Myocyte (in vitro differentiated cells): ENCODE results near the gene SCYGR1. TPM values are rescaled to one million over a fixed set of nuclear protein-coding genes. Genes with fewer than 3 reads are reported as not detected.
"Not testable (repeated sequence)": the region's sequence is repeated elsewhere in the genome, so short reads cannot be mapped to it uniquely, and the experiment has no call there.

Experiments used
- DNase-seq: peaks from one replicate; pipeline ENCODE4 v3.0.0-alpha.2; 2012; ENCODE audit warnings: low read depth
- total RNA-seq: library from RNA; depleted of rRNA; stranded (reverse); fragments of >200 nt; gene quantifications from 2 replicates; pipeline ENCODE4 v1.2.3, GENCODE V29; 2014

The SCYGR1 gene
- total RNA-seq, 1 donor from 2014 or later, result not detected

DNA sequence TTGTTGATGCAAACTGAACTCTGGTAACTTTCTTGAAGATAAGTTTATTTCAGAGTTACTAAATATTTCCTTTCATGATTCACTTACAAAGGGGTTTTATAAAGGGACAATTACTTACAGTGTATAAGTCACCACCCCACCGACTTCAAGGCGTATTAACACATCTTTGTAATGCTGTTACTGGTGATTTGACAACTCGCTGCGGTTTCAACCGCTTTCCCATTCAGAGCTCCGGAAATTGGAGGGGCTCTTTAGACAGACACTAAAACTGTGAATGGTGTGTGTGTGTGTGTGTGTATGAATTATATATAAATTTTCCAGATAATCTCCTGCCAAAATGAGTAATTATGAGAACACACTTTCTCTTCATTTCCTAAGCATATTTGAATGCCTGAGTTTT, 13.6 kb downstream of the SCYGR1 start:
- DNase-seq, result no peak

DNA sequence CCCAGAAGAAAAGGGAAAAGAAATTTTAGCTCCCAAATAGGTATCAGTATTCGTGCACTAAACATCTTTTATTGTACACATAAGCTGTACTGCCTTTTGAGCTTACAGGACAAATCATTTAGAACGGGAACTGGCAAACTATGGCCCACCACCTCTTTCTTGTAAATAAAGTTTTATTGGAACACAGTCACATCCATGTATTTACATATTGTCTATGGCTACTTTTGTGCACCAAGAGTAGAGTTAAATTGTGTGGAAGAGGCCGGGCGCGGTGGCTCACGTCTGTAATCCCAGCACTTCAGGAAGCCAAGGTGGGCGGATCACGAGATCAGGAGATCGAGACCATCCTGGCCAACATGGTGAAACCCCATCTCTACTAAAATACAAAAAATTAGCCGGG, 14.4 kb downstream of the SCYGR1 start:
- no peak for DNase-seq

DNA sequence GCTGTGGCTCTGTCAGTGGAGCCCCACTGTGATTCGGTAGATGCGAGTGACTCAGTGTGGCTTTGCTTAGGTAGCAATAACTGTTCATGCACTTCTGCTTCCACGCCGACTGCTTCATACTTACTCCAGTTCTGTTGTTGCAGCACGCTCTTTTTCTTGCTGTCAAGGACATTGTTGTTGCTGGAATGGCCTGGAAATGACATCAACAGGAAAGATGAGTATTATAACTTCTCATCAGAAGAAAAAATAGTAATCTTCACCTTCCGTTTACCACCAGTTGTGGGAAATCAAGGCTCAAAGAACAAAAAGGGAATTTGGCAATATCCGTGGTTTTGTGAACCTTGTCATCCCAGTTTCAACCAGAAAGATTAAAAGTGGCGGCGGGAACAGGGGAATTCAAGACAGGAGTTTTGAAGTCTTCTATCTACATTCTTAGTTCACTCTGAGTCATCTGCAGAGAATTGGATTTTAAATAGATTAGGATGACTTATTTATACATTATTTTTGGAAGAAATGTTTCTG, 16.9 kb downstream of the SCYGR1 start:
- DNase-seq, result no peak

DNA sequence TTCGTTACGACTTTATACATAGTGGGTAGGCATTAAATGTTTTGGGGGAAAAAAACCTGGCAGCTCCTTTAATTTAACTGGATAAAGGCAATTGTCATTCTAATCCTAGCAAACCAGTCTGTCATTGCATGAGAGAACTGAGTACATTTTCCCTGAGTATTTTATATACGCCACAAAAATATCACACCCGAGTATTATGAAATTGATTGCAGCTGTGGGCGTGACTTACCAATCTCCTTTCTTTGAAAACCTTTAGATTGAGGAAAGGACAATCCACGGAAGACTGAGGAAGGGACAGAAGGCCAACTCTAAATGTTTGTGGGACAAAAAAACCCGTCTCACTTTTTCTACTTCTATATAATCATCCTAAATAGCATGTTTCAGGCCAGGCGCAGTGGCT, 17.7 kb downstream of the SCYGR1 start:
- no peak for DNase-seq

DNA sequence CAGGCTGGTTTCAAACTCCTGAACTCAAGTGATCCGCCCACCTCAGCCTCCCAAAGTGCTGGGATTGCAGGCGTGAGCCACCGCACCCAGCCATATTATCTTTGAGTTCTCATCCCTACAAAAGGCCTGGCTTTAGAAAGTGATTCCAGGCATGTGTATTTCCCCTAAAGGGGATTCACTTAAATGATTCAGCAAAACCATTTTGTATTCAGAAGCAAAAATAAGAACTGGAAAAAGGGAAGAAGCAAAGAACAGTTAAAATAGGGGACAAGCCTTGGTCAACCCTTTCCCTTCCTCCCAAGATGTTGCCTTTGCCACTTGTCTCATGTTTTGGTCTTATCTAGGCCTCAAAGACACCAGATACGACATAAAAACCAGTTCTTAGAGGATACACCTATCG, 19.2 kb downstream of the SCYGR1 start:
- DNase-seq, result no peak

DNA sequence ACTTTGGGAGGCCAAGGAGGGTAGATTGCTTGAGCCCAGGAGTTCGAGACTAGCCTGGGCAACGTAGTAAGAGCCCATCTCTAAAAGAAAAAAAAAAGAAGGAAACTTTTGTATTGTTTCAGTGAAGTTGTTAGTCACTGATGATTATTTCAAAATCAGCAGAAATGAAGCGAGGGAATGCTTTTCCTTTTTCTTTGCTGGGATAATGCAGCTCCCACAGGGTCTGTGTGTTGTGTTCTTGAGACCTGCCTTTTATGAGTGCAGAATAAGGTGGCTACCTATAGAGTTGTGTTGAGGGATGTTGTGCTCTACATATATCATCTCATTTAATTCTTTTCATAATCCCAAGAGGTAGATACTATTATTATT, 20.3 kb downstream of the SCYGR1 start:
- no peak for DNase-seq

DNA sequence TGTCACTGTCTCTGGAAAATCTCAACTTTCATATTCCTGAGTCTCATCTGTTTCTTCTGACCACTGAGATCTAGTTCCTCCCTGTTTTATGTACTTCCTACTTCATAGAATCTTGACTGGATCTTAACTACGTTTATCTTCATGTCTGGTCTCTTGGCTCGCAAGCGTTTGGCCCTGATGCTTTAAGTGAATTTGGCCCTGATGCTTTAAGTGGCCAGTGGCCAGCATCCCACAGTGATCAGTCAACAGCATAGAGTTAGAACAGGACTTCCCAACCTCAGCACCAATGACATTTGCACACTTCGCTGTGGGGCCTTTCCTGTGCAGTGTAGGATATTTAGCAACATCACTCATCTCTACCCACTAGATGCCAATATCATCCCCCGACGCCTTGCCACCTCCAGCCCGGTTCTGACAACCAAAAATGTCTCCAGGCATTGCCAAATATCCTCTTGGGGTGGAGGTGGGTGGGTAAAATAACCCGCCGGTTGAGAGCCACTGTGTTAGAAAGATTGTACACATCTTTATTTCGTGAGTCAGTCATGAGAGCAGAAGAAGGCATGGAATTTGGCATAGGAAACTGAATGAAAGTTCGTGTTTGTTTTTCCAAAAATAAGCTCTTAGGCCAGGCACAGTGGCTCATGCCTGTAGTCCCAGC, 20.9 kb downstream of the SCYGR1 start:
- DNase-seq, result peak; percentile 21

DNA sequence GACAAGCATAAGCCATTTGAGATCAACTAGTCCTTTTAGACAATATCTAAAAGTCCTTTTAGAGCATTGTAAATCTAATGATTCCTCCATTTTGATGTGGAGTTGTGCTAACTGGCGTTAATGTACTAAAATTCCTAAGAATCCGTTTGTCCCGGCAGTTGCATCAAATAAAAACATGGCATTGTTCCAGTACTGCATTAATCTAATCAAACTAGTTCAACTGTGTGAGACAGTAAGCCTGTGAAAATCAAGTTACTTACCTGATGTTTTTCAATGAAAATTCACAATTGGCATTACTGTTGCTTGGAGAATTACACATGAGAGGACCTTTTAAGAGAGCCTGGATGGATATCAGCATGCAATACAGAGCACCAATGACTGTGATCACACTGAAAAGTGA, 21.9 kb downstream of the SCYGR1 start:
- DNase-seq, result no peak

DNA sequence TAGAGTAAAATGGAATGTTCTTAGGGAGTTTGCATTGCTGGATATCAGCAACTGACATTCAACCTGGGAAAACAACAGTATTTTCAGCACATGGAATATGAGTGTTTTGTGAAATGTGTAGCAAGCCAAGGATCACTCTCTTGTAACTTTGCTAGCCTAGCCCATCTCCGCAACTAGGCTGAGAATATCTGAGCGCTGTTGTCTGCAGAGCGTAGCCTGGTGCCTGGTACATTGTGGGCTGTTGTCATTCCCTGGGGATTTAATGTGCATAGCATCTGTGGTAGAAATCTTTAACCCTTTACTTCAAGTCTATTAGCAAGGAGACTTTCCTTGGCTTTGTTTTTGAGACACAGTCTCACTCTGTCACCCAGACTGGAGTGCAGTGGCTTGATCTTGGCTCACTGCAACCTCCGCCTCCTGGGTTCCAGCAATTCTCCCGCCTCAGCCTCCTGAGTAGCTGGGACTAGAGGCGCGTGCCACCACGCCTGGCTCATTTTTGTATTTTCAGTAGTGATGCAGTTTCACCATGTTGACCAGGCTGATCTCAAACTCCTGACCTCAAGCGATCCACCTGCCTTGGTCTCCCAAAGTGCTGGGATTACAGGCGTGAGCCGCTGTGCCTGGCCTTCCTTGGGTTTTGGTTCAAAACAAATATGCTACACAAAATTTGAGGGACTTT, 23.0 kb downstream of the SCYGR1 start:
- DNase-seq, result not testable (repeated sequence)

DNA sequence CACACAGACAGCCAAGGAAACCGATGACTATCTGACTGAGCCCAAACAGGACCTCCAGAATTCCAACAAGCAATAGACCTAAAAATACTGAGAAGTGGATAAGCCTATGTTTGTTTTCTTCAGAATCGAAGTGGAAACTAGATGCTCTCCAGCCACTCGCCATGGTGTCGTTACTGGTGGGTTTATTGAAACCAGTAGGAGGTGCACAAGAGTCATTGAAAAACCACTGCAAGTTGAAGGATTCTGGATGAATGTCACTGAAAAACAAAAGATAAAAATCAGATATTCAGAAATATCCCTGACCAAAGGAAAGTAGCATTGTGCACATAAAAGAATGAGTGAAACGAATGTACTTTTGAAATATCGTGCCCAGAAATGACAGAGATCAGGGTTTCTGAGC, 24.0 kb downstream of the SCYGR1 start:
- DNase-seq, result no peak

DNA sequence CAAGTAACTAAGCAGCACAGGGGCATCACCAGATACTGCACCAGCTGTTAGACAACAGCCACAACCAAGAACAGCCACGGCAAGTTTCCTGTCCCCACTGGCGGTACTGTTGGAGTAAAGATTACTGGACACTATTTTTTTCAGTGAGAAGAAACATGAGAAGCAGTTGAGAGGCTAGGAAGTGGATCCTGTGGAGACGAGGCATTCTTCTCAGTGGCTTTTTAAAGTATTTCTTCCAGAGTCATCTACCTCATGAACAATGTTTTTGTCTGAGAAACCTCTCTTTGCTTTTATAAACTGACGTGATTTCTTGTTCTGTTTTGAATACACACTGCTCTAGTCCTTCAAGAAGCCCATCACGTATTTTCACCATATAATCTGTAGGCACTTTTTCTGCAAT, 27.4 kb downstream of the SCYGR1 start:
- DNase-seq, result peak; percentile 50

DNA sequence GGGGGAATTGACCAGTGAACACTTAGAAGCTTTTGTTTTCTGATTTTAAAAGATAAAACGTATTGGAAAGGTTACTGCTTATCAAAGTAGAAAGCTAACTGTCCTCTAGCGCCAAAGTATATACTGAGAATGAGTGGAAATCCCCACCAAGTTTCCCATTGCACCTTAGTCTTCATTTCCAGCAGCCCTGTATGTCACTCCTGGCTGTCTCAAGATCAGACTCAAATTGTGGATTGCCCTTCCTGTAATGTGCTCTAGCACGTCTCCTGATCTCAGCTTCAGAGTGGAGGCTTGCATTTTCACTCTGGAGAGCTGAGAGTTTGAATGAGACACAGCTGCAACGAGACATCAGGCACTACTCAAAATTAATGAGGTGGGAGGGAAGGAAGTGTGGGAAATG, 36.1 kb downstream of the SCYGR1 start:
- DNase-seq, result no peak

DNA sequence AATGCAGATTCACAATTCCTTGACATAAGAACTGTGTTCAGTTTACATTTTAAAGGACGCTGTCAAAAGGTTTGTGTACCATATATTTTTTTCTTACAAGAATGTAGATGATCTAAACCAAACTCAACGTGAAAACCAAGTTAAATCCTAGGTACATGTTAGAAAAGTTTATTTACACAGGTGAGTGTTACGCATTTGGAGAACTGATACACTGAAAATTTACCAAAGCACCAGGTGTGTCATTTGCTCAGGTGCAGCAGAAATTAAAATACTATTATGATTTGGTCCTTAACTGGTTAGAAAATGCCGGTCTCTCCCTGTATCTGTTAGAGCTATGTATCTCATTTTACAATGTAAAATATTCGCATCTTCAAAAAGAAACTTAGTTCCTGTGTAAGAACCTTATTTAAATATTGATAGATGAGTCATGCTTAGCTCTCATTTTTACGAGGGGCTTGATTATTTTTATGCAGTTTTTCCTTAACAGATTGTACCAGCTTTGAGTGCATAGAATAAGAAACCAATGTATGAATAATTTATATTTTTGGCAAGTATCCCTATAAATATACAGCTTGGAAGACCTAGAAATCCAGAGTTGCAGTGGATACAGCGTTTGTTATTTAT, 37.6 kb downstream of the SCYGR1 start:
- DNase-seq, result no peak

DNA sequence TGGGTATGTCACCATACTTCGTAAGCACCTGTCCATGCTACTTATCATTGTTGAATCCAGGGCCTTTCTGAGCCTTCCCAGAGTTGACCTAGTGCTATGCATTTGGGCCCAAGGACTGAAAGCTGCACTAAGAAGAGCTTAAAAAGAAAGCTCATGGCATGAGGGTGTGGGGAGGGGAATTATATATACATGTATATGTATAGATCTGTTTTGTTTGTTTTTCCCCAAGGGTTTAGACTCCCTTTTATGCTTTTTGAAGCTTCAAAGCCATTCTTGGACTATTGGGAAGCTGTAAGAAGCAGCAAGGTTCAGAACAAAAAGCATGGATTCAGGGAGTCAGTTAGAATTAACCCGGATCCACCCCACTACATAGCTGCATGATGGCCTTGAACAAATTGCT, 39.4 kb downstream of the SCYGR1 start:
- no peak for DNase-seq

DNA sequence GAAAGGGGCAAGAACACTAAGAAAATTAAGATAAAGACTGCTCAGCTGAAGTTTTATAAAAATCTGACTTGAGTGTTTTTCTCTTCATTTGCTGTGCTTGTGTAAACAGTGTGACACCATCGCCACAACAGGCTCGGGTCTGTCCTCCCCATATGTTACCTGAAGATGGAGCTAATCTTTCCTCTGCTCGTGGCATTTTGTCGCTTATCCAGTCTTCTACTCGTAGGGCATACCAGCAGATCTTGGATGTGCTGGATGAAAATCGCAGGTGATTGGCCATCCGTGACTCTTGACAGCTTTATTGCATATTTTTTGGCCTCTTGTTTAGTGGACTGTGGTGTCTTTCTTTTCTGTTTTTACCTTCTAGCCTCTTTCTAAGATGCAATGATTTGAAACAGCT, 40.6 kb downstream of the SCYGR1 start:
- DNase-seq, result no peak

DNA sequence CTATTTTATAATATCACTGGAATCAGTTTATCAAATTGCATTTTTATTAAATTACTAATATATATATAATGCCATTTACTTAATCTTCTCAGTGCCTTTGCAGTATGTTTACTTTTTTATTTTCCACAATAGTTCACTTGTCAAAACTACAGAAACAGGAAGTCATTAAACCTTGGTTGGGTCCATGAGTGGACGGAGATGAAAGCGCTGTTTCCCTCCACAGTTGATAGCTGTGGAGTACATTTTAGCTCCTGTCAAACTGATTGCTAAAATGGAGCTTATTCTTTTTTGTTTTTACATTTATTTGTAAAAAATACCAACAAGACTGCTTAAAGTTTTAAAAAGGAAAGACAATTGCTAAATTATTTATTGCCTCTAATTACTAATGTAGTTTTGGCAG, 43.5 kb downstream of the SCYGR1 start:
- no peak for DNase-seq

DNA sequence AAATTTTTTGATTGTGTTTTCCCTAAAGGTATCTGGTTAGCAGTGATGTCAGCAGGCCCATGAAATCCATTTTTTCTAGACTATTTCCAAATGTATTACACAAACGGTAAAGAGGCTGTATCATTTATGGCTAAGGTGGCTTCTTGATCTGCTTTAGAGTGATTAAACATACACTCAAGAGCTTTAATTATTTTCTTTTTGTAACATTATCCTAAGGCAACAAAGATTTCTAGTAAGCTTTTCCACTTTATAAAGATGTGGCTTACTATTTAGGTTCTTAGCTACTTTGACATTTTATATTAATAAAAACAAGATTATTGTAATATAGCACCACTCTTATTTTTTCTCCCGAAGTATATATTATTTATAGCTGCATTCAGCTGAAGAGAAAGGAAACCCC, 46.2 kb downstream of the SCYGR1 start:
- no peak for DNase-seq

DNA sequence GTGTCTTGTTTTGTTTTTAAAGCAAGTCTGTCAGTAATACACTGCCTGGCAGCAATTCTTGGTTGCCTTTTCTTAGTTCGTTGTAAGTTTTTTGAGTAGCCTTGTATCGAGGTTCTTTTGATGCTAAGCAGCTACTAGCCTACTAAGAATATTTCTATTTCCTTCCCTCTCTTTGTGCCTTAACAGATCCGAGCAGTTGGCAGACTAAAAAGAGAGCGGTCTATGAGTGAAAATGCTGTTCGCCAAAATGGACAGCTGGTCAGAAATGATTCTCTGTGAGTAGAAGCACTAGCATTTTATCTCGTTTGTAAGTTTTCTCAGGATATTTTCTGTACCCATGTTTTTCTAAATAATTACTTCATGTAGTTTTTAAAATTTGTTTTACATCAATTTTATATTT, 47.6 kb downstream of the SCYGR1 start:
- DNase-seq, result no peak

DNA sequence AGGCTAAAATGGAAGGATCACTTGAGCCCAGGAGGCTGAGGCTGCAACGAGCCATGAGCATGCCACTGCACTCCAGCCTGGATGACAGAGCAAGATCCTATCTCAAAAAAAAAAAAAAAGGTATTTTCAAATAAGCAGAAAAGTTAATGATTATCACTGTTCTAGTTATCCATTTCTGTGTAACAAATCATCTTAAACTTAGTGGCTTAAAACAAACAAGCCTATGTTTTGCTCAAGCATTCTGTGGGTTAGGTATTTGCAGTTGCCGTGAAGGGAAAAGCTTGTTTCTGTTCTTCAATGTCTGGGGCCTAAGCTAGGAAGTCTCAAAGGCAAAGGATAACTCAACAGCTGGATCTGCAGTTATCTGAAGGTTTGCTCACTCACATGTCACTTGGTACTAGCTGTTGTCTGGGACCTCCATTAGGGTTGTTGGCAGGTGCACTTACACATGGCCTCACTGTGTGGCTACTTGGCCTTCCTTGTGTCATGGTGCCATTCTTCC, 48.6 kb downstream of the SCYGR1 start:
- no peak for DNase-seq
